K562 (cell line): ENCODE data around the gene CBX8. TPM values are rescaled to one million over a fixed set of nuclear protein-coding genes. Genes with fewer than 3 reads are reported as not detected.

ENCODE experiments used
- ATAC-seq: fragments of 200-7000 bp; cut with Tn5 transposase; 3 replicates; pipeline ENCODE4 v1.9.1; 2020; ENCODE audit warnings: moderate library complexity
- BruUV-seq: library from RNA; stranded (reverse); fragments of 400-500 nt; replicated peaks from 2 replicates; lab custom pipeline; 2021; lab: Mats Ljungman, UMichigan
- CTCF ChIA-PET: fragments of 300-600 bp; formaldehyde crosslinking; extraction: SDS; loops from one replicate; lab custom pipeline; 2021; ENCODE audit warnings: low intra/inter-chr PET ratio; lab: Yijun Ruan, JAX
- POLR2A ChIA-PET: fragments of 300-600, 350-650 bp; sonication (Branson Sonifier 250); formaldehyde crosslinking; extraction: SDS; loops from one replicate; lab custom pipeline; 2021; ENCODE audit warnings: antibody characterized with exemption, inconsistent platforms; lab: Yijun Ruan, JAX
- DNase-seq, 4 experiments: peaks; one replicate each; pipeline versions ENCODE4 v3.0.0 to v3.0.0-alpha.2; 2011 to 2018; ENCODE audit warnings: low spot score in 3 of 4, mixed read lengths in 3 of 4; ENCODE audit errors: extremely low read depth in 1 of 4
- FAIRE-seq: peaks from 2 replicates; lab custom pipeline; 2011; peaks lifted over from hg19 to GRCh38; lab: Jason Lieb, UNC
- H2AFZ ChIP-seq: 2 replicates; pipeline ENCODE4 v1.6.0; 2011; ENCODE audit warnings: low read depth, low read length, control low read depth, inconsistent platforms
- H3K27ac ChIP-seq: fragments of 200-600 bp; 3 replicates; pipeline ENCODE4 v1.8.0; 2011; ENCODE audit warnings: low read depth, mild to moderate bottlenecking, control low read depth, inconsistent platforms, low read length, moderate library complexity, mixed read lengths; ENCODE audit errors: extremely low read depth
- H3K27me3 ChIP-seq, 2 experiments: fragments of 300-600 bp in 1 of 2; 2 replicates in 1 of 2; 3 replicates in 1 of 2; pipeline versions ENCODE4 v1.6.0 to v1.8.0; 2011; ENCODE audit warnings: inconsistent platforms in 2 of 2, low read length in 2 of 2, mild to moderate bottlenecking in 1 of 2, mixed read lengths in 1 of 2, moderate library complexity in 1 of 2; ENCODE audit not compliant: control insufficient read depth in 2 of 2, insufficient read depth in 2 of 2
- H3K36me3 ChIP-seq: fragments of 300-600 bp; 3 replicates; pipeline ENCODE4 v1.8.0; 2011; ENCODE audit warnings: mild to moderate bottlenecking, low read length, inconsistent platforms; ENCODE audit not compliant: control insufficient read depth, insufficient read depth
- H3K4me1 ChIP-seq, 2 experiments: fragments of 200-600 bp in 1 of 2; replicated peaks in 1 of 2; 2 replicates in 1 of 2; 3 replicates in 1 of 2; pipeline versions ENCODE4 v1.5.1 to v1.8.0; 2011; ENCODE audit warnings: inconsistent platforms in 2 of 2, low read length in 2 of 2, mild to moderate bottlenecking in 1 of 2, mixed read lengths in 1 of 2, moderate library complexity in 1 of 2; ENCODE audit not compliant: control insufficient read depth in 2 of 2, insufficient read depth in 2 of 2
- H3K4me2 ChIP-seq: 2 replicates; pipeline ENCODE4 v1.6.1; 2011; ENCODE audit warnings: low read length, control low read depth, inconsistent platforms, mixed read lengths; ENCODE audit not compliant: insufficient read depth
- H3K4me3 ChIP-seq: fragments of 200-600 bp; sonication (generic), shearing (Covaris generic); 2 replicates; pipeline ENCODE4 v1.5.1; 2016; ENCODE audit warnings: control low read depth, inconsistent platforms
- H3K79me2 ChIP-seq: fragments of 200-600 bp; 3 replicates; pipeline ENCODE4 v1.8.0; 2011; ENCODE audit warnings: low read length, inconsistent platforms; ENCODE audit not compliant: control insufficient read depth, insufficient read depth
- H3K9ac ChIP-seq, 2 experiments: 2 replicates each; pipeline versions ENCODE4 v1.6.0 to v1.6.1; 2011; ENCODE audit warnings: low read depth in 2 of 2, low read length in 2 of 2, control low read depth in 1 of 2, inconsistent platforms in 1 of 2, mild to moderate bottlenecking in 1 of 2, mixed read lengths in 1 of 2; ENCODE audit not compliant: insufficient read depth in 1 of 2
- H3K9me1 ChIP-seq: one replicate; pipeline ENCODE4 v1.6.0; 2011; ENCODE audit warnings: inconsistent platforms, mild to moderate bottlenecking, low read length, moderate library complexity; ENCODE audit not compliant: control insufficient read depth, insufficient read depth
- H3K9me3 ChIP-seq: replicated peaks from 2 replicates; pipeline ENCODE4 v1.5.1; 2011; ENCODE audit warnings: low read depth, low read length, inconsistent platforms; ENCODE audit not compliant: control insufficient read depth, insufficient read depth
- H4K20me1 ChIP-seq: replicated peaks from 2 replicates; pipeline ENCODE4 v1.6.1; 2011; ENCODE audit warnings: low read length, inconsistent platforms, mixed read lengths; ENCODE audit not compliant: control insufficient read depth, insufficient read depth
- BCL6 ChIP-seq: fragments of 250-450 bp; sonication (Bioruptor Pico); IDR thresholded peaks from 2 replicates; pipeline ENCODE4 v1.4.0; 2020
- FOXA3 ChIP-seq, 2 experiments: fragments of 450-650 bp in 1 of 2; sonication (generic) in 1 of 2; formaldehyde crosslinking; IDR thresholded peaks in 1 of 2; conservative IDR thresholded peaks in 1 of 2; 2 replicates each; pipeline versions ENCODE4 v1.4.0 to v1.8.0; 2020 to 2022; ENCODE audit warnings: mild to moderate bottlenecking in 2 of 2, missing genetic modification reagents in 1 of 2
- PREB ChIP-seq: sonication (generic); formaldehyde crosslinking; IDR thresholded peaks from 2 replicates; pipeline ENCODE4 v1.8.1; 2023; ENCODE audit warnings: mild to moderate bottlenecking, missing genetic modification reagents
- PYGO2 ChIP-seq: fragments of 450-650 bp; IDR thresholded peaks from 2 replicates; pipeline ENCODE4 v1.6.1; 2016; ENCODE audit warnings: mild to moderate bottlenecking, missing genetic modification characterization, moderate library complexity, missing compliant biosample characterization
- UBTF ChIP-seq, 2 experiments: IDR thresholded peaks; 2 replicates each; pipeline ENCODE4 v1.6.1; 2012; ENCODE audit warnings: improper control_type of control experiment in 2 of 2, low read depth in 2 of 2, low read length in 2 of 2, borderline replicate concordance in 1 of 2
- ZC3H4 ChIP-seq: sonication (generic); formaldehyde crosslinking; IDR thresholded peaks from 2 replicates; pipeline ENCODE4 v1.9.0; 2021; ENCODE audit warnings: missing genetic modification reagents, borderline replicate concordance
- ZNF174 ChIP-seq: fragments of 250-450 bp; sonication (Bioruptor Pico); IDR thresholded peaks from 2 replicates; pipeline ENCODE4 v1.4.0; 2020; ENCODE audit warnings: mild to moderate bottlenecking
- WGBS: fragments of 100-300 bp; shearing (Covaris generic); methylation state at CpG from one replicate; pipeline ENCODE4 v1.1.6; 2016; ENCODE audit warnings: low coverage, mixed read lengths; ENCODE audit not compliant: insufficient coverage; ENCODE audit errors: missing lambda C conversion rate; 5-methylcytosine and 5-hydroxymethylcytosine counted together
- in situ Hi-C: fragments of 300-500 bp; cut with MboI; formaldehyde crosslinking; loops from 4 replicates; pipeline ENCODE4 v1.15.0; 2018; ENCODE audit warnings: inconsistent platforms, mixed read lengths
- intact Hi-C: fragments of 100-400 bp; cut with micrococcal nuclease; formaldehyde crosslinking; loops from 2 replicates; pipeline ENCODE4 v1.14.2; 2022
- polyA plus RNA-seq, 8 experiments: library from polyadenylated mRNA; depleted of rRNA in 4 of 8; stranded (reverse) in 5 of 8; unstranded in 3 of 8; fragments of >200 nt; fragmentation: Nextera tagmentation in 2 of 8; fragmentation: Illumina TruSeq in 1 of 8; extraction: Ambion mirVana in 2 of 8; extraction: Trizol in 1 of 8; gene quantifications; 2 replicates each; pipeline versions ENCODE4 v1.2.1 to v1.2.3, GENCODE V29; 2011 to 2014; ENCODE audit warnings: inconsistent platforms in 1 of 8, missing spikeins in 1 of 8
- total RNA-seq, 7 experiments: library from RNA; depleted of rRNA in 6 of 7; stranded (reverse); fragments of >200 nt in 6 of 7; fragmentation: Illumina TruSeq in 2 of 7; extraction: Trizol in 2 of 7; gene quantifications; 2 replicates each; pipeline versions ENCODE4 v1.2.1 to v1.2.3, GENCODE V29; 2011 to 2021; ENCODE audit warnings: low replicate concordance in 1 of 7
- TF ChIP-seq, protein P1 (sequence below): fragments of 450-650 bp; IDR thresholded peaks from 2 replicates; pipeline ENCODE4 v1.6.1; 2017; ENCODE audit warnings: mild to moderate bottlenecking, moderate library complexity
- TF ChIP-seq, protein P2 (sequence below): fragments of 450-650 bp; formaldehyde crosslinking; IDR thresholded peaks from 2 replicates; pipeline ENCODE4 v1.4.0; 2020; ENCODE audit warnings: mild to moderate bottlenecking, moderate library complexity

CBX8 gene
- total and polyA plus RNA-seq, 9 of the 15 experiments (the other 6 are each of a cell fraction or from before 2014, with no cell fraction given): 0.08 to 11.9 (median 2.6) TPM

DNA sequence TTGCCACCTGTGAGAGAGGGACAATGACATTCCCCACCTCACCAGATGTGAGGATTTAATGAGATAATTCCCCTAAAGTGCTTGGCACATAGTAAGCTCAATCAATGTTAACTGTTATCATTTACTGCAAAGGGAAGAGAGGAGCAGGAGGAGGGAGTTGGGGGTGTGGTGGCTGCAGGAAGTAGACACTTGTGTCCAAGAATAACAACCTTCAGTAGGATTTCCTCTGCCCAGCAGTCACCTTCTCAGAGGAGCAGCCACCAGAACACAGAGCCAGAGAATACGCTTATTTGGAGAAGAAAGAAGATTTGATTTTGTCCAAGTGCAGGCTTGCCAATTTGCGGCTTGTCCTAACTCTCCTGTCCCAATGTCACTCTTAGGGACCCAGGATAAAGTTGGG is 32.1 kb upstream of the CBX8 start (continued):
- TF ChIP-seq, protein P1, sequence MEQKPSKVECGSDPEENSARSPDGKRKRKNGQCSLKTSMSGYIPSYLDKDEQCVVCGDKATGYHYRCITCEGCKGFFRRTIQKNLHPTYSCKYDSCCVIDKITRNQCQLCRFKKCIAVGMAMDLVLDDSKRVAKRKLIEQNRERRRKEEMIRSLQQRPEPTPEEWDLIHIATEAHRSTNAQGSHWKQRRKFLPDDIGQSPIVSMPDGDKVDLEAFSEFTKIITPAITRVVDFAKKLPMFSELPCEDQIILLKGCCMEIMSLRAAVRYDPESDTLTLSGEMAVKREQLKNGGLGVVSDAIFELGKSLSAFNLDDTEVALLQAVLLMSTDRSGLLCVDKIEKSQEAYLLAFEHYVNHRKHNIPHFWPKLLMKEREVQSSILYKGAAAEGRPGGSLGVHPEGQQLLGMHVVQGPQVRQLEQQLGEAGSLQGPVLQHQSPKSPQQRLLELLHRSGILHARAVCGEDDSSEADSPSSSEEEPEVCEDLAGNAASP: no peak
- TF ChIP-seq, protein P2, sequence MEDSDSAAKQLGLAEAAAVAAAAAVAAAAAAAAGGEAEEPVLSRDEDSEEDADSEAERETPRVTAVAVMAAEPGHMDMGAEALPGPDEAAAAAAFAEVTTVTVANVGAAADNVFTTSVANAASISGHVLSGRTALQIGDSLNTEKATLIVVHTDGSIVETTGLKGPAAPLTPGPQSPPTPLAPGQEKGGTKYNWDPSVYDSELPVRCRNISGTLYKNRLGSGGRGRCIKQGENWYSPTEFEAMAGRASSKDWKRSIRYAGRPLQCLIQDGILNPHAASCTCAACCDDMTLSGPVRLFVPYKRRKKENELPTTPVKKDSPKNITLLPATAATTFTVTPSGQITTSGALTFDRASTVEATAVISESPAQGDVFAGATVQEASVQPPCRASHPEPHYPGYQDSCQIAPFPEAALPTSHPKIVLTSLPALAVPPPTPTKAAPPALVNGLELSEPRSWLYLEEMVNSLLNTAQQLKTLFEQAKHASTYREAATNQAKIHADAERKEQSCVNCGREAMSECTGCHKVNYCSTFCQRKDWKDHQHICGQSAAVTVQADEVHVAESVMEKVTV (CRISPR knock-in tag): 0 out of 2 replicates have a peak, but pooled peaks have one; percentile 6
- TF ChIP-seq BCL6 (CRISPR knock-in tag): no peak
- TF ChIP-seq, all 486 proteins: peak for 20

DNA sequence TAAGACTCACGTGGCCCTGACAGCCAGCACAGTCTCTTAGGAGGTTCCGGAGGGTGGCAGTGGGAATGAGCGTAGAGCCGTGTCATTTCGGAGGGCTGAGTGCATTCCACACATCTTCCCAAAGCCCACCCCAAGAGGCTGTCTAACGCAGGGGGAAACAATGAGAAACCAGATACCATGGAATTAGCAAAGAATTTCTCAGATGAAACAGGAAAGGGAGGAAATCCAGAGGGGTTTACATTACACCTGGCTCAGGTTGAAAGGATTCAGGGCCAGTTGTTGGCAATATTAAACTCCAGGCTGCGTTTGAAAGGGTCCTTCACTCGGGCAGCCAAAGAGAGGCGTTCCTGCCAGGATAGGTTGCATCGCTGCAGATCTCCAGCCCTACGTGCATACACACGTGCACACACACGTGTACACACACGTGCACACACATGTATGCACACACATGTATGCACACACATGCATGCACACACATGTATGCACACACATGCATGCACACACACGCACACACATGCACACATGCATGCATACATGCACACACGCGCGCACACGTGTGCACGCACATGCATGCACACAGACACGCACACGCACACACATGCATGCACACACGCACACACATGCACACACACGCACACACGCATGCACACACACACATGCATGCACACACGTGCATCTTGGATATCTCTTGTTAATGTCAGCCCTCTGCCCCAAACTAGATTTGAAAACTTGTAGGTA is 30.1 kb upstream of the CBX8 start:
- ATAC-seq: no peak
- no peak for TF ChIP-seq PREB (CRISPR knock-in tag)
- TF ChIP-seq BCL6 (CRISPR knock-in tag): no peak
- no peak for TF ChIP-seq UBTF (IDR thresholded peaks at IDR 0.05; ENCODE audit: borderline replicate concordance in 1 of 2, low read depth in 2 of 2, low read length in 2 of 2)
- TF ChIP-seq ZC3H4 (CRISPR knock-in tag): peak; percentile 67; the same call in 1 of the 2 replicates
- no peak for TF ChIP-seq PYGO2 (tag)
- TF ChIP-seq FOXA3 (CRISPR knock-in tag; conservative IDR thresholded peaks at IDR 0.05 in 1 of 2, IDR thresholded peaks at IDR 0.05 in 1 of 2): peak in 1 of 2 experiments; percentile 53; a peak in 2 of 4 replicates
- no peak for TF ChIP-seq ZNF174 (CRISPR knock-in tag)

More for the DNA sequence above, 30.1 kb upstream of the CBX8 start:
- in situ Hi-C loops: no loop called here
- no peaks in the 10 kb centered on the region for H3K27me3 ChIP-seq
- H4K20me1 ChIP-seq: no peaks in the 10 kb centered on the region
- no peaks in the 10 kb centered on the region for H3K36me3 ChIP-seq
- H3K9ac ChIP-seq: peak overlapping the region; percentile 77 to 87; a peak in 3 of 4 replicates
- peaks cover 65 to 76% of the 10 kb centered on the region in 2 experiments for H3K4me1 ChIP-seq
- DNase-seq (peak in 1 of 4 experiments; percentile 9), FAIRE-seq (no peak)
- peak overlapping the region; percentile 90 for H3K4me2 ChIP-seq
- intact Hi-C loops: no loop called here
- H2AFZ ChIP-seq: peak overlapping the region; percentile 61
- CTCF ChIA-PET: interaction anchor here (0.6 kb wide), 2 partner anchors 19 to 78 kb away, joined by 3 read pairs; no protein-coding TSS in a partner anchor
- no peaks in the 10 kb centered on the region for H3K9me1 ChIP-seq
- H3K4me3 ChIP-seq: peak overlapping the region; percentile 44
- H3K79me2 ChIP-seq: peaks cover 43% of the 10 kb centered on the region
- peak overlapping the region; percentile 87 for H3K27ac ChIP-seq
- BruUV-seq: no TSS peak
- WGBS: 66% methylated on average over 26 of the region's 26 CpGs
- H3K9me3 ChIP-seq: no peaks in the 10 kb centered on the region
- POLR2A ChIA-PET: interaction anchor here (0.9 to 17.8 kb wide), 5 partner anchors 8 to 33 kb away, joined by 3 to 386 read pairs (median 9); partner anchors contain the start of gene CBX4
